ENCODE data around the gene ZFP57.

Gene ZFP57

GRCh38 chr6:29625337-29625930 is 55.5 kb downstream of the ZFP57 start:
- H3K4me3 ChIP-seq (replicated peaks; ENCODE audit: low read depth, low read length), result no peak overlapping the region
- DNase-seq (ENCODE audit: extremely low read depth, low read depth), result no peak
- no peak for TF ChIP-seq CTCF (IDR thresholded peaks at IDR 0.05; ENCODE audit: low read depth, low read length, missing control alignments)

DNA sequence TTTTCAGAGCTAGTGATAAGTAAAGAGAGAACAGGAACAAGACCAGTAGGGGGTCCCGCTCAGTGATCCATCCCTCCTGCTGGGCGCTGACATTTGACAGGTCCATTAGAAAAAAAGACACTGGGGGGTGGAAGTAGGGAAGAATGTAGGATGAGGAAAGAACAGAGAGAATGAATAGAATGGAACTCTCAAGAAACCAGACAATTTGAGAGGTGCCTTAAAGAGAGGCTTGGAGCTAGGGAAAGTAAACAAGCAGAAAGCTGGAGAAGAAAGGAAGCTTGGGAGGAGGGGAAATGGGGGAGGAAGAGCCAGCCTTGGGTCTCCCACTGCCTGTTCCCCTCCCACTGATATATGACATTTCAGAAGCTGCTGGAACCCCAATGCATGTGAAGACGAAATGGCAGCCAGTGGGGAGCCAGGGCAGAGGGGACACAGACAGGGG is 56.4 kb downstream of the ZFP57 start:
- no peak for TF ChIP-seq CTCF (IDR thresholded peaks at IDR 0.05; ENCODE audit: low read depth, low read length, missing control alignments)
- H3K4me3 ChIP-seq (replicated peaks; ENCODE audit: low read depth, low read length), result no peak overlapping the region
- DNase-seq (ENCODE audit: extremely low read depth, low read depth), result no peak
